GM20431 (cell line): ENCODE measurements around the gene ODAD2.

Experiments
- in situ Hi-C: fragments of 300-500 bp; cut with MseI, MboI; formaldehyde crosslinking; loops from one replicate; pipeline ENCODE4 v1.15.0; 2020; ENCODE audit warnings: low sequenced_read_pairs; ENCODE audit not compliant: unreplicated experiment

ODAD2 gene

GRCh38 chr10:27857616-27858015 lies 141.3 kb downstream of the ODAD2 start:
- in situ Hi-C loops = no loop called here

- in situ Hi-C loops = no loop called here
Measured at GRCh38 chr10:27844223-27844622, 154.7 kb downstream of the ODAD2 start.

GRCh38 chr10:27838901-27839300 lies 160.0 kb downstream of the ODAD2 start:
- in situ Hi-C loops = no loop called here

- in situ Hi-C loops = no loop called here
Measured at GRCh38 chr10:27838361-27838760, 160.5 kb downstream of the ODAD2 start.

- in situ Hi-C loops = no loop called here
Measured at GRCh38 chr10:27834476-27834875, 164.4 kb downstream of the ODAD2 start.

GRCh38 chr10:27833792-27834191 lies 165.1 kb downstream of the ODAD2 start:
- in situ Hi-C loops = no loop called here

- in situ Hi-C loops = no loop called here
Measured at GRCh38 chr10:27832826-27833225, 166.1 kb downstream of the ODAD2 start.

- in situ Hi-C loops = no loop called here
Measured at GRCh38 chr10:27826369-27826768, 172.5 kb downstream of the ODAD2 start.

GRCh38 chr10:27822301-27822700 lies 176.6 kb downstream of the ODAD2 start:
- in situ Hi-C loops = no loop called here

- in situ Hi-C loops = no loop called here
Measured at GRCh38 chr10:27820637-27821036, 178.2 kb downstream of the ODAD2 start.

- in situ Hi-C loops = no loop called here
Measured at GRCh38 chr10:27819781-27820531, 178.9 kb downstream of the ODAD2 start.

GRCh38 chr10:27816320-27816719 lies 182.6 kb downstream of the ODAD2 start:
- in situ Hi-C loops = no loop called here

- in situ Hi-C loops = no loop called here
Measured at GRCh38 chr10:27815846-27816245, 183.0 kb downstream of the ODAD2 start.

- in situ Hi-C loops = no loop called here
Measured at GRCh38 chr10:27815261-27815660, 183.6 kb downstream of the ODAD2 start.

- in situ Hi-C loops = no loop called here
Measured at GRCh38 chr10:27805180-27805579, 193.7 kb downstream of the ODAD2 start.

GRCh38 chr10:27804136-27804535 lies 194.7 kb downstream of the ODAD2 start:
- in situ Hi-C loops = no loop called here

GRCh38 chr10:27801171-27801785 lies 197.6 kb downstream of the ODAD2 start:
- in situ Hi-C loops = no loop called here

GRCh38 chr10:27799046-27799445 lies 199.8 kb downstream of the ODAD2 start:
- in situ Hi-C loops = no loop called here

- in situ Hi-C loops = no loop called here
Measured at GRCh38 chr10:27794157-27794556, 204.7 kb downstream of the ODAD2 start.

GRCh38 chr10:27792216-27792615 lies 206.7 kb downstream of the ODAD2 start:
- in situ Hi-C loops = no loop called here

- in situ Hi-C loops = no loop called here
Measured at GRCh38 chr10:27784272-27784671, 214.6 kb downstream of the ODAD2 start.

- in situ Hi-C loops = no loop called here
Measured at GRCh38 chr10:27783660-27784059, 215.2 kb downstream of the ODAD2 start.
